AG09319 (cell line): Measurements from ENCODE around the gene ST8SIA2.

Experiments used
- DNase-seq: peaks from one replicate; pipeline ENCODE4 v3.0.0-alpha.2; 2010; ENCODE audit warnings: low read depth; ENCODE audit errors: extremely low read depth
- TF ChIP-seq, protein P1 (sequence below): IDR thresholded peaks from 2 replicates; pipeline ENCODE4 v1.5.1; 2011; ENCODE audit warnings: low read depth, mild to moderate bottlenecking, inconsistent platforms, low read length, moderate library complexity

The ST8SIA2 gene

DNA sequence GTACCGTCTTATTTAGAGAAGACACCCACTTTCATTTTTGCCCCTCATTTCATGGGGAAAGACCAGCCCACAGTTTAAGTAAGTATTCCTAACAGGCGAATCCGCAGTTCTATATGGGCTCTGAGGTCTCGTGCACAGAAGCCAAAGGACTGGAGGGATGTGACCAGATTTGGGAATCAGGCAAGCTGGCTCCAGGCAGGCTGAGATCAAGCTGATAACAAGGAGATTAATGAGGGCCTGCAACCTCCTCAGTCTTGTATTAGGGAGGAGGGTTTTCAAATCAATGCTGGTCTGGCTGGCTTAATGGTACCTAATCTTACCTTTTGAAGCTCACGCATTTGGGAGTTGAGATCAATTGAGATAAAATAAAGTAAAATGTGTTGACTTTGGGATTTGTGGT is 15.3 kb downstream of the ST8SIA2 start:
- TF ChIP-seq, protein P1, sequence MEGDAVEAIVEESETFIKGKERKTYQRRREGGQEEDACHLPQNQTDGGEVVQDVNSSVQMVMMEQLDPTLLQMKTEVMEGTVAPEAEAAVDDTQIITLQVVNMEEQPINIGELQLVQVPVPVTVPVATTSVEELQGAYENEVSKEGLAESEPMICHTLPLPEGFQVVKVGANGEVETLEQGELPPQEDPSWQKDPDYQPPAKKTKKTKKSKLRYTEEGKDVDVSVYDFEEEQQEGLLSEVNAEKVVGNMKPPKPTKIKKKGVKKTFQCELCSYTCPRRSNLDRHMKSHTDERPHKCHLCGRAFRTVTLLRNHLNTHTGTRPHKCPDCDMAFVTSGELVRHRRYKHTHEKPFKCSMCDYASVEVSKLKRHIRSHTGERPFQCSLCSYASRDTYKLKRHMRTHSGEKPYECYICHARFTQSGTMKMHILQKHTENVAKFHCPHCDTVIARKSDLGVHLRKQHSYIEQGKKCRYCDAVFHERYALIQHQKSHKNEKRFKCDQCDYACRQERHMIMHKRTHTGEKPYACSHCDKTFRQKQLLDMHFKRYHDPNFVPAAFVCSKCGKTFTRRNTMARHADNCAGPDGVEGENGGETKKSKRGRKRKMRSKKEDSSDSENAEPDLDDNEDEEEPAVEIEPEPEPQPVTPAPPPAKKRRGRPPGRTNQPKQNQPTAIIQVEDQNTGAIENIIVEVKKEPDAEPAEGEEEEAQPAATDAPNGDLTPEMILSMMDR = no peak
- DNase-seq = no peak

DNA sequence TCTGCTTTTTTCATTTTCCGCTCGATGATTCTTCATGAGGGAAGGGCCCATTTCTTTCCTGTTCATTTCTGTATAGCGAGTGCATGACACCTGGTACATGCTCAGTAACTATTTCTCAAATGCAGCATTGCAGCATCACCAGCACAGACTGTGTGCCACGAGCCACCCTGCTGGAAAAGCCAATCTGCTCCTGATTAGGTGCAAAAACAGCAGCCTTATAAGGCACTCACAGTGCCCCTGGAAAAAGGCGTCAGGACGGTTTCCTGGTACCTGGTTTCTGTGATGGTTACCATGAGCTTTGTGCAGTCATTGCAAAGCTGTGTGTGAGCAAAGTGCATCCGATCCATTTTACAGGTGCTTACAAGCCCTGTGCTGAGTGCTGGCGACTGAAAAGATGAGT is 15.8 kb downstream of the ST8SIA2 start:
- TF ChIP-seq, protein P1 = no peak
- no peak for DNase-seq

DNA sequence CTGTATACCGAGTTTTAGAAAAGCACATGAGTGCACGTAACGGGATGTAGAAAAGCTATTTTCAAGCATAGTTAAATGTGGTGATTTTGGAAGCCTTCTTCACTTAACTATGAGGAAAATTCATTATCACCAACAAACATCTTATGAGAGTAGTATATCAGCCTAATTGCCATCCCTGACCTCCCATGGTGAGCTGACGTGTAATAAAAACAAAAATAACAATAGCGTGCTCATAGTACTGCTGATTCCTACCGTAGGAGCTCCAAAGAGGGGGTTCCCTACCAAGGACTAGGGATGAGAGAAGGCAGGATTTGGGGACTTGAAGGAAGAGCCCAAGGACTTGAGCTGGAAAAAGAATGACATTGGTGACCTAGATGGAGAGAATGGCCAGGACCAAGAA is 16.9 kb downstream of the ST8SIA2 start:
- TF ChIP-seq, protein P1 = no peak
- no peak for DNase-seq

DNA sequence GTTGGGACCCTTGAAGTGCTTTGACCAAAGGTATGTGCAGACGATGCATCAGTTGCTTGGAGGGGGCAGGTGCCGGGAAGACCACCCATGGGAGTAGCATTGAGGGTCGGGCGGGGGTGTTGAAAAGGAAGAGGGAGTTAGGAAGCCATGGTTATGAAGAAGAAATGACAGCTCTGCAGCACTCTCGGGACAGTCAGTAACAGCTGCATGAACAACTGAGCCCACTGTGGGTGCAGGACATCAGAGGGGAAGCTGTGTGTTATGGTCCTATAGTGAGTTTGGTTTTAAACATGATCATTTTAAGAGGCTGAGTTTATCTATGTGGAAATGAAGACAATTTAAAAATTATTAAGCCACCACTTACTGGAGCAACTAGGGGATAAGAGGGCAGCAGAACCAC is 17.6 kb downstream of the ST8SIA2 start:
- DNase-seq = no peak
- TF ChIP-seq, protein P1 = no peak

DNA sequence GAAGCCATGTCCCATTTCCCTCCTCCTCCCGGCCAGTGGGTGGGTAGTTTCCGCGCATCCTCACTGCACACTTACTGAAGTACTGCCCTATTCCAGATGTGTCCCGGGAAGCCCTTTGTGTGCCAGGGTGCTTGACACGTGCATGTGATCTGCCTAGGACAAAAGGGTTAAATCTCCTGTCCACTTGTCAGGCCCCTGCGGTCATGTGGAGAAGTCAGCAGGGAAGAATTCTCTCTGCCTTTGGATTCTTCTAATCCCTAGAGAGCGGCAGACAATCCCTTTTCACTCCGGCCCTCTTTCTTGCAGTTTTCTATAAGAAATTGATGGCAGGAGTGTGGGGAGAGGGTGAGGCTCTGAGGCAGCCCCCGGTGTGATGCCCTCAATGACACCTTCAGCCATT is 19.8 kb downstream of the ST8SIA2 start:
- DNase-seq = no peak
- TF ChIP-seq, protein P1 = no peak

DNA sequence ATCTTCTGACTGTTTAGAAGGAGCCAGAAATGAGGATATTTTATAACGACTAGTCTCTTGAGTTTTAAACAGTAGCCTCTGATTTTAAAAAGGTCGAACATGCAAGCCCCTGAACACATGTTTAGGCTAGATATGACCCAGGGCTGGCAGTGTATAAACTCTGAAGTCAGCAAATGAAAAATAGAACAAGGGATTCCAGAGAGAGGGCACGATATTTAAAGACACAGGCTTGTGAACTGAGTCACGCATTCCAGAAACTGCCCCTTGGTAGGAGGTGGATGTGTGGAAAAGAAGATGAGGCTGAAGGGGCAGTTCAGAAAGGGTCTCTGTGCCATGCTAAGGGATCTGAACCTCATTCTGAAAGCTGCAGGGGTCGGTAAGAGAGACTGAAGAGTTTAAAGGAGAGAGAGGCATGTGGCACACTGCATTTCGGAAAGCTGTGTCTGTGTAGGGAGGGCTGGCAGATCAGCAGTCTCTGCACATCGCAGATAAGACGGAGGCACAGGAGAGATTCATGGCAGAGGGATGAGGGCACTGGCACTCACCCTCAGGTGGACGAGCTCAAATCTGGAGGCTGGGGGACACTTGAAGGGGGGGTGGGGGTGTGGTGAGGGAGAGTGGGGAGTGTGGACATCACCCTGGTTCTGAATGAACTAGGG is 22.1 kb downstream of the ST8SIA2 start:
- TF ChIP-seq, protein P1 = no peak
- DNase-seq = no peak

DNA sequence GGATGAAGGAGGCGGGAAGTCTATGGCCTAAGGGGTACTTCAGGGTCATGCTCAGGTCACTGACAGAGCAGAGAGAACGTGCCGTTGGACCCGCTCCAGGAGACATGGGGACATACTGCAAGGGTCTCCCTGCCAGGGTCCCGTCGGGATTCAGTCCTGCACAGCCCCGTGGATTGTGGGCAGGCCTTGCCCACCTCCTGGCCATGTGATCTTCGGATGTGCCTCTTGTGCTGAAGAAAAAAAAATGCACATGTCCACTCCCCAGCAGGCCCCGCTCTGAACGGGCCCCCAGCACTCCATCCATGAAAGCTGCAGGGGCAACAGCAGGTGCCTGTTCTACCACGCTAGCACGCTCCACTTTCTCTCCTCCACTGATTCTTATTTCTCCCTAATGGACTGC is 22.9 kb downstream of the ST8SIA2 start:
- no peak for DNase-seq
- TF ChIP-seq, protein P1 = no peak
